Astrocyte of the cerebellum (primary cell): ENCODE measurements around the gene PSMB4.
"Not testable (repeated sequence)": the region's sequence is repeated elsewhere in the genome, so short reads cannot be mapped to it uniquely, and the experiment has no call there.

Source experiments
- DNase-seq: peaks from one replicate; pipeline ENCODE4 v3.0.0-alpha.2; 2011; ENCODE audit warnings: low read depth
- H3K4me3 ChIP-seq: 2 replicates; pipeline ENCODE4 v1.5.1; 2011; ENCODE audit warnings: mild to moderate bottlenecking, low read depth, low read length, moderate library complexity
- CTCF ChIP-seq: IDR thresholded peaks from 2 replicates; pipeline ENCODE4 v1.5.1; 2012; ENCODE audit warnings: low read length, low read depth, moderate library complexity, mild to moderate bottlenecking; ENCODE audit errors: missing control alignments
- in situ Hi-C: cut with HindIII; loops from 2 replicates; pipeline ENCODE4 v1.10.0; 2017; ENCODE audit warnings: low sequenced_read_pairs

Gene PSMB4

DNA sequence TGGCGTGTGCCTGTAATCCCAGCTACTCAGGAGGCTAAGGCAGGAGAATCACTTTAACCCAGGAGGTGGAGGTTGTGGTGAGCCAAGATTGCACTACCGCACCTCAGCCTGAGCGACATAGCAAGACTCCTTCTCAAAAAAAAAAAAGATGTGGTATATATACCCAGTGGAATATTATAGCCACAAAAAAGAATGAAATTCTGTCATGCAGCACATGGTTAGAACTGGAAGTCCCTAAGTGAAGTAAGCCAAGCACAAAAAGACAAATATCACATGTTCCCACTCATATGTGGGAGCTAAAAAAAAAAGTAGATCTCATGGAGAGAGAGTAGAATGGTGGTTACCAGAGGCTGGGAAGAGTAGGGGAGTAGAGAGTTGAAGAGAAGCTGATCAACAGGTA lies 18.7 kb downstream of the PSMB4 start:
- DNase-seq: no peak
- no peak for TF ChIP-seq CTCF
- H3K4me3 ChIP-seq: no peak overlapping the region
- in situ Hi-C loops: no loop called here

DNA sequence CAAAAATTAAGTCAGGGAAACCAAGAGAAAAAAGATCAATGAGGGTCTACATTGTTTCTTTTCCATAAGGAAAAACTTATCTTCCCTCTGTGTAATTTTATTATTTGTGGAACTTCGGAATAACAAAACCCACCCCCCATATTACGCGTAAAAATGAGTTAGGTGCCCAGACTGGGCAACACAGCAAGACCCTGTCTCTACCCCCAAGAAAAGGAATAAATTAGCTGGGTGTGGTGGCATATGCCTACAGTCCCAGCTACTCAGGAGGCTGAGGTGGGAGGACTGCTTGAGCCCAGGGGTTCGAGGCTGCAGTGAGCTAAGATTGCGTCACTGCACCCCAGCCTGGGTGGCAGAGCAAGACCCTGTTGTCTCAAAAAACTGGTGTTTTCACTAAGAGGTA lies 20.4 kb downstream of the PSMB4 start:
- TF ChIP-seq CTCF: no peak
- DNase-seq: no peak
- in situ Hi-C loops: no loop called here
- H3K4me3 ChIP-seq: no peak overlapping the region

DNA sequence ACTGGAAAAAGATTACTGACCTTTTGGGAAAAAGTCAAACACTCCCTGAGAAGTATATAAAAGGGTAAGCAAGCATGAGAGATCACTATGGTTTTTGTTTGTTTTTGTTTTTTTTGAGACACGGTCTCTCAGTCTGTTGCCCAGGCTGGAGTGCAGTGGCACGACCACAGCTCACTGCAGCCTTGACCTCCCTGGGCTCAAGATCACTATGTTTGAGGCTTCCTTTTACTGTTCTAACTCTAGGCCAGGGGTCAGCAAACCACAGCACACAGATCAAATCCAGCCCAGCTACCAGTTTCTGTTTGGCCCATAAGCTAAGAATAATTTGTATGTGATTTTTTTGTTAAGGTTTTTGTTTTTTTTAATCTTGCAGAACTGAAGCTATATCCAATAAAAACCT lies 25.7 kb downstream of the PSMB4 start:
- in situ Hi-C loops: no loop called here
- no peak for DNase-seq
- no peak for TF ChIP-seq CTCF
- no peak overlapping the region for H3K4me3 ChIP-seq

DNA sequence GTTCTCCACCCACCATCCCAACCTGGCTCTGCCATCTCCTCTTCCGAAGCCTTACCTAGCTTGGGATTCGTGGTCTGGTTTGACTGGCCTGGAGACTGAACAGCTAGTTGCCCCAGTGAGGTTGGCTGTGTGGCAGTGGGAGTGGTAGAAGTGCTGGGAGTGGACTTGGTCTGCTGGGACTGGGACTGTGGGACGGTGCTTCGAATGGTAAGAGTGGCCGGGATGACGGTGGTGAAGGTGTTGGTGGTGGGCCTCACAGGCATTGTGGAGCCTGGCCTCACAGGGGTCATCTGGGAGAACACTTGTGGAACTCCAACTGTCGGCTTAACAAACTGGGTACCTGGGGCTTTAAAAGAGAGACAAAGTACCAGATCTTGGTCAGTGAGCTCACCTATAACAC lies 28.7 kb downstream of the PSMB4 start:
- DNase-seq: no peak
- in situ Hi-C loops: no loop called here
- TF ChIP-seq CTCF: no peak
- H3K4me3 ChIP-seq: no peak overlapping the region

DNA sequence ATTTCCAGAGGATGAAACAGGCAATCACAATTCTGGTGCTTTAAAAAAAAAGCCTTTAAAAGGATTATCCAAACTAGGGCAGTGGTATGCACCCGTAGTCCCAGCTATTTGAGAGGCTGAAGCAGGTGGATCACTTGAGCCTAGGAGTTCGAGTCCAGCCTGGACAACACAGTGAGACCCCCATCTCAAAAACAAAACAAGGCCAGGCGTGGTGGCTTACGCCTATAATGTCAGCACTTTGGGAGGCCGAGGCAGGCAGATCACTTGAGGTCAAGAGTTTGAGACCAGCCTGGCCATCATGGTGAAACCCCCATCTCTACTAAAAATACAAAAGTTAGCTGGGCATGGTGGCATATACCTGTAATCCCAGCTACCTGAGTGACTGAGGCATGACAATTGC lies 34.5 kb downstream of the PSMB4 start:
- H3K4me3 ChIP-seq, in situ Hi-C loops, DNase-seq: not testable (repeated sequence)

DNA sequence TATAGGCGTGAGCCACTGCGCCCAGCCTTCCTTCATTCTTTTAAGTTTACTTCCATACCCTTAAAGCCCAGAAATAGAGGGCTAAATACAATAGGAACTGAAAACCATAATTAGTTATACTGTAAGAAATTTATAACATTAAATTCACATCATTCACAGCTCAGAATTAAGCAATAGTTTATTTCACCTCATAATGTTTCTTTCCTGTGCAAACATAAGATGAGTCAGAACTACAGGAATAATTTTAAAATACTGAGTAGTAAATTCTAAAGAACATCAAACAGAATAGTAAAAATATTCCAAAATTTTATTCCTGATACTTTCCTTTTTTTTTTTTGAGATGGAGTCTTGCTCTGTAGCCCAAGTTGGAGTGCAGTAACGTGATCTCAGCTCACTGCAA lies 35.8 kb downstream of the PSMB4 start:
- in situ Hi-C loops: no loop called here
- DNase-seq: no peak
- no peak overlapping the region for H3K4me3 ChIP-seq
- TF ChIP-seq CTCF: no peak

- H3K4me3 ChIP-seq: no peak overlapping the region
- TF ChIP-seq CTCF: no peak
- DNase-seq: no peak
- in situ Hi-C loops: no loop called here
Measured at GRCh38 chr1:151436985-151437384, 37.6 kb downstream of the PSMB4 start.

- H3K4me3 ChIP-seq, DNase-seq, in situ Hi-C loops: not testable (repeated sequence)
Measured at GRCh38 chr1:151437396-151437795, 38.0 kb downstream of the PSMB4 start.
